Spleen (tissue), 7 donors: ENCODE measurements around the gene ETNK1.

ENCODE experiments used
- POLR2AphosphoS5 ChIP-seq, 3 donors: sonication (generic); formaldehyde crosslinking; IDR thresholded peaks; one replicate each; pipeline ENCODE4 v1.5.1; 2017; ENCODE audit warnings: antibody characterized with exemption in 3 of 3
- TF ChIP-seq, protein P1 (sequence below), 11 experiments: fragments of 200-600 bp in 7 of 11; fragments of 450-650 bp in 4 of 11; sonication (generic) in 4 of 11; IDR thresholded peaks in 8 of 11; conservative IDR thresholded peaks in 3 of 11; 1 replicate in 7 of 11; 2 replicates in 4 of 11; pipeline versions ENCODE4 v1.4.0 to v1.8.0; 2016 to 2021; ENCODE audit warnings: antibody characterized with exemption in 11 of 11, inconsistent platforms in 4 of 11, mild to moderate bottlenecking in 1 of 11
- donor health status: DM: no; HTN: no; CAD: no; lungs with moderate emphysema.
- donor health status: DM: no; HTN: no; CAD: no.
- donor health status: DM: no; HTN: no; CAD: no.

- TF ChIP-seq, protein P1, sequence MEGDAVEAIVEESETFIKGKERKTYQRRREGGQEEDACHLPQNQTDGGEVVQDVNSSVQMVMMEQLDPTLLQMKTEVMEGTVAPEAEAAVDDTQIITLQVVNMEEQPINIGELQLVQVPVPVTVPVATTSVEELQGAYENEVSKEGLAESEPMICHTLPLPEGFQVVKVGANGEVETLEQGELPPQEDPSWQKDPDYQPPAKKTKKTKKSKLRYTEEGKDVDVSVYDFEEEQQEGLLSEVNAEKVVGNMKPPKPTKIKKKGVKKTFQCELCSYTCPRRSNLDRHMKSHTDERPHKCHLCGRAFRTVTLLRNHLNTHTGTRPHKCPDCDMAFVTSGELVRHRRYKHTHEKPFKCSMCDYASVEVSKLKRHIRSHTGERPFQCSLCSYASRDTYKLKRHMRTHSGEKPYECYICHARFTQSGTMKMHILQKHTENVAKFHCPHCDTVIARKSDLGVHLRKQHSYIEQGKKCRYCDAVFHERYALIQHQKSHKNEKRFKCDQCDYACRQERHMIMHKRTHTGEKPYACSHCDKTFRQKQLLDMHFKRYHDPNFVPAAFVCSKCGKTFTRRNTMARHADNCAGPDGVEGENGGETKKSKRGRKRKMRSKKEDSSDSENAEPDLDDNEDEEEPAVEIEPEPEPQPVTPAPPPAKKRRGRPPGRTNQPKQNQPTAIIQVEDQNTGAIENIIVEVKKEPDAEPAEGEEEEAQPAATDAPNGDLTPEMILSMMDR (IDR thresholded peaks at IDR 0.05 in 8 of 11, conservative IDR thresholded peaks at IDR 0.05 in 3 of 11), result no peak
- TF ChIP-seq POLR2AphosphoS5 (IDR thresholded peaks at IDR 0.05), result no peak
Observed at GRCh38 chr12:22698576-22698975, 73.6 kb downstream of the ETNK1 start.
